Fibroblast of gingiva (primary cell): ENCODE data around the gene VAC14.
"Not testable (repeated sequence)": the region's sequence is repeated elsewhere in the genome, so short reads cannot be mapped to it uniquely, and the experiment has no call there.

ENCODE experiments used
- DNase-seq: peaks from one replicate; pipeline ENCODE4 v3.0.0-alpha.2; 2011; ENCODE audit warnings: low read depth

VAC14 gene

DNA sequence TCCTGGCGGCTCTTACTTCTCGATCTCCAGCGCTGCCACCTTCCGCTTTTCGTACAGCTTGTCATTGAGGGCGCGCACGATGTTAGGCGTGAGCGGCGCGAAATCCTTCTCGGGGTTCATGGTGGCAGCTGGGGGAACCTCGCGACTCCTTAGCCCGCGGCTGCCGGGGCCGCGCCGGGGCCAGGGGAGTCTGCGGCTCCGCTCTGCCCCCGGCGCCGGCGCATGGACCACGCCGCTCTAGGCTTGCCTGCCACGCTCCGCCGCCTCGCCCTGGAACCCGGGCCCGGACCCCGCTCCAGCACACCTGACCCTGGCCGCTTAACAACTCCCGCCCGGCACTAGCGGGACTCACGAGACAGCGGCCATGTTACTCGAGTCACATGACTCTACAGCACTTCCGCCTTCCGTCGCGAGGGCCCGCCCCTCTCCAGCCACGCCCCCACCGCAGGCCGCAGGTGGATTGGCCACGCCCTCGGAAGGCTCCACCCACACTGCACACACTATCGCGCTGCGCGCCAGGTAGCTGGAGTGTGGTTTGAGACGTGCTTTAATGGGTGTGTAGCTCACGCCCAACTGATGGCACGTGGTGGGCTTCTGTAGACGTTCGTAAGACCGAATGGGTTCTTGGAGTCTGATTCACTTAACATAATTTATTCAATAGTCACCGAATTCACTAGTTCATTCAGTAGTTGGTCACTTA lies at the start of gene VAC14:
Gene VAC14 (minus strand): TSS at position 378 of the 700 bp plus-strand sequence. CDS start 258 bp downstream, at position 120.
- peak; percentile 71 for DNase-seq

DNA sequence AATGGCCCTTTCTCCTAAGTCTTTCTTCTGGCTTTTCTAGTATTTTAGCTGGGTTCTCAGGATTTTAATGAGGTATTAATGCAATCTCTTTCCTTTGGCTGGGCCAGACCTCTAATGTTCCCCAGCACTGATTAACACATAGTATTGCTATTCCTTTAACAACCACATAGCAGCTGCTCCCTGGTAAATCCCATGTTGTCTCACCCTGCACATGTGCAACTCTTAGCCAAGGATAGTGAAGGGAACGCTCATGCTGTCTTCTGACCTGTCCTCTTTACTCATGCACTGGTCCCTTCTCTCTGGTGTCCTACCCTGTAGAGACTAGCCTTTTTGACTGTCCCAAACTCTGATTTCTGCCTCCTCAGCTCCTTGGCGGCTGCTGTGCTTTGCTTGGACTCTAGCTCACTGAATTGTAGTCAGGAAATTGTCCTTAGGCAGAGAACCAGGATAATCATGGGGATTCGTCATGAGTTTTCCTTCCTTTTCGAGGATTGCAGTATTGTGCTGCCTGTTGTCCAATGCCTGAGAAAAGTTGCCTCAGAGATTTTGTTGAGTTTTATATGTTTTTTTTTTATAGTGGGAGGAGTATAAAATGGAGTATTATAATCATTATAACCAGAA lies 22.6 kb upstream of the VAC14 start:
- not testable (repeated sequence) for DNase-seq

DNA sequence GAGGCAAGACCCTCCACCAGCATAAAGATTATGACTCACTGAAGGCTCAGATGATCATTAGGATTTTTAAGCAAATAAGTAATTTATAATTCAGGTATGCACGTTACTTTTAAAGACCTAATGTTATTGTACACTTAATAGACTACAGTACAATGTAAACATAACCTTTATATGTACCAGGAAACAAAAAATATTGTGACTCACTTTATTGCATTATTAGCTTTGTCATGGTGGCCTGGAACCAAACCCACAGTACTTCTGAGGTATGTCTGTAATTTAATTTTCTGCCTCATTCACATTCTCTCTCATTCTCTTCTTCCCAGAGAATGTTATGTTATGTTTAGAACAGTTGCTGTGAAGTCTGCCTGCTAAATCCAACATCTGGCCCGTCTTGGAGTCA lies 21.8 kb upstream of the VAC14 start:
- DNase-seq, result not testable (repeated sequence)

DNA sequence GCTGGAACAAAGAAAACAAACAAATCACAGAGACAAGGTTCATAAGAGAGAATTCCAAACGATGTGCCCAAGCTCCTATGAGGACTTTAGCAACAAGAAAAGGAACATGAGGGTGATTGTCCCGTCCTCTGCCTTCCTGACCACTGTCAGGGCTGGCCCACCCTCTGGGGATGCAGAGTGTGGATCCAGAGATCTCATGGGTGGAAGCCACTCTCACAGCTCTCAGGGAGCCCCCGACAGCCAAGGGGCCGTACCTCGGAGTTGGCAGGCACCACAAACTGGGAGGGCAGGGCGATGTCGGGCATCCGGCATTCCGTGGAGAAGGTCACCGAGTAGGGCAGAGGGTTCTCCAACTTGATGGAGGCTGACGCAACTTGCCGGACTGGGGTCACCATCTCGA lies 17.1 kb upstream of the VAC14 start:
- not testable (repeated sequence) for DNase-seq

DNA sequence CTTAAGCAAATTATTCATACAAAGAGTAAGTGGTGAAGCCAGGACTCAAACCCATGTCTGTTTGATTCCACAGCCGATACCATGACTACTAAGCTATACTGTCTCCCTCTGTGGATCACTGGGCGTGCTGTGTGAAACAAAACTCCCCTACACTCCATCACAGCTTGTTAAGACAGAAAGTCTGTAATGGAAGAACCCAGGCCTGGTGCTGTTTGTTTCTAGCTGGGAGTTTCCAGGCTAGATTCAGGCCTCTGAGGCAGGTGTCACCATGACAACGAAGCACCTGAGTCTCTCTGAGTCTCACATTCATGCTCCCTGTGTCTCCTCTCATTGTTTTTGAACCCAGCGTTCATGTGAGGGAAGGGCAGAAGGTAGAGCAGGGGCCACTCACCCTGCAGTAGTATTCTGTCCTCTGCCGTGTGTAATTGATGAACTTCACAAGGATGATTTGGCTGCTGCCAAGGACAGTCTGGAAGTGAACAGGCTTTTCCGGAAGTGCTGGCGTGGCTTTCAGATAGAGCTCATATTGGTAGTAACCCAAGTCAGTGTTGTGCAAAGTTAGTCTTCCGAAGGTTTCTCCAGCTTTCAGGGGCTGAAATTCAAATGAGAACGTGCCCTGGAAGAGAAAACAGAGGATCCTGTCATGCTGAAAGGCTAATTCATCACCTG lies 8.6 kb upstream of the VAC14 start:
- no peak for DNase-seq

DNA sequence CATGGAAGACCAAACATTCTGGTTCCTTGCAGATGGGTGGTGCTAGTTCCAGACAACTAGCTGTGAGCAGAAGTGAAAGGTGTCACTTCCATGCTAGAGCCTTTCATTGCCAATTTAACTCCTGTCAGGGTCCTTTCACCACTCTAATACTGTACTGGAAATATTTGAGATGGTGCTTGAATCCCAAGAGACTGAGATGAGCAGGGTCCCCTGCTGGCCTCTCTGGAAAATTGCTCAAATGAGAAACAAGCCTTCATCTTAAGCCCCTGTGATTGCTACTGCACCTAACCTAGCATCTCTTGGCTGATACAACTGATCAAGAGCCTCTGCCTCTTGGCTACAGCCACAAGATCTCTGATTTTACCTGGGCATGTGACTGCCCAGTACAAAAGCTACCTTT lies 7.4 kb upstream of the VAC14 start:
- no peak for DNase-seq

DNA sequence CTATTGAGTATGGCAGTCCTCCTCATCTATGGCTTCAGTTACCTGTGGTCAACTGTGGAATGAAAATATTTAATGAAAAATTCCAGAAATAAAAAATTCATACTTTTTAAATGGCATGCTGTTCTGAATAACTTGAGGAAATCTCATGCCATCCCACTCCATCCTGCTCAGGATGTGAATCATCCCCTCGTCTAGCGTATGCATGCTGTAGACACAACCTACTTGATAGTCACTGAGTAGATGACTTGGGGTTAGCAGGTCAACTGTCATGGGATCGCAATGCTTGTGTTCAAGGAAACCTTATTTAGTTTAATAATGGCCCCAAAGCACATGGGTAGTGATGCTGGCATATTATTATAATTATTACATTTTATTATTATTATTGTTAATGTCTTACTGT lies 4.8 kb upstream of the VAC14 start:
- DNase-seq, result peak; percentile 36

DNA sequence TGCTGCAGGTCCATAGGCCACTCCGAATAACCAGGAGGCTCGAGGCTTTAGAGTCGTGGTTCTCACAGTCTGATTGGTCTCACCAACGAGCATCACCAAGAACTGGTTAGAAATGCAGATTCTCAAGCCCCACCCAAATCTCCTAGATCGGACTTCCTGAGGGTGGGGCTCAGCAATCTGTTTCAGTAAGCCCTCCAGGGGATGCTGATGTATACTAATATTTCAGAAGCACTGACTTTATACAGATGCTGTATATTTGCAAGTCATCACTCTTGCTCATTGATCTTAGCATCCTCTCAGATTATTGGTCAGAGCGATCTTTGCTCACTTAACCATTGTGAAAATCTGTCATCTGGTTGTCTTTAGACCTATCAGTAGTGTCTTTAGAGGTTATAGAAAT lies 4.4 kb upstream of the VAC14 start:
- no peak for DNase-seq

DNA sequence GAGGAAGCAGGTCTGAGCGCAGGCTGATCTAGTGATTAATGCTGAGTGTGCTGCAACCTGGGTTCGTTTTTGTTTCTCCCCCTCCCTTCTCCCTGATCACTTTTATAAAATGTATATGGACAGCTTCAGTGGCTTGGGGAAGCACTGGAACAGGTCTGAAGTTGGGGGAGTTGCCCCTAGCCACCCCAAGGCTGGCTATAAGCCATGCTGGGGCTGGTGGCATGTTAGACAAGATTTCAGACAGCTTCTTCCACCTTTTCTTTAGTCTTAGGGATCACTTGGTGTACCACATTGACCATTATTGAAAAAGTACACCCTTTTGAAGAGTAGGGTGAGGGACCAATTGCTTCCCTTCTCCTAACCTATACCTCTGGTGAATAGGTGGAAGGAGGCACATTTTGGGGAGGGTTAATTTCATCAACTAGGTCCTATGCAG lies 3.8 kb upstream of the VAC14 start:
- DNase-seq, result no peak

DNA sequence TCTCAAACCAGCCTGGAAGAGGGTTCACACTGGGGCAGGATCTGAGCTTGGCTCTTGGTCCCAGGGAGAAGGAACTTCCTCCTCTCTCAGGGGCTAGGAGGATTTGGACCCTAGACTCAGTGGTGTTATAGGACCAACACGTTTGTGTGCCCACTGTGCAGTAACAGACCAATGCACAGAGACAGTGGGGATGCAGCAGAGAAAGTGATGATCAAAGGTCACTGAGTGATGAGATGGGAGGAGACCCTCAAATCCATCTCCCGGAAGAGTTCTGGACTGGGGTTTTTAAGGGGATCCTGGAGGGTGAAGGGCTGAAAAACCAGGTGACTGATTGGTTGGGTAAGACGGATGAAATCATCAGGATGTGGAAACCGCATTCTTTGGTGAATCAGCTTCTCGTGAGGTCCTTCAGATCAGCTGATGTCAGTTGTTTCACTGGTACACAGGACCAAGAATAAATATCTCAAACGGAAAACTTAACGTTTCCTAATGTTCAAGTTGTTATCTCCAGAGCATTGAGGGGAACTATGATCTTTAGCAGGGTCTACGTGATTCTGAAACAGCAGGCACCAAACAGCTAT lies 3.3 kb upstream of the VAC14 start:
- DNase-seq, result peak; percentile 79

DNA sequence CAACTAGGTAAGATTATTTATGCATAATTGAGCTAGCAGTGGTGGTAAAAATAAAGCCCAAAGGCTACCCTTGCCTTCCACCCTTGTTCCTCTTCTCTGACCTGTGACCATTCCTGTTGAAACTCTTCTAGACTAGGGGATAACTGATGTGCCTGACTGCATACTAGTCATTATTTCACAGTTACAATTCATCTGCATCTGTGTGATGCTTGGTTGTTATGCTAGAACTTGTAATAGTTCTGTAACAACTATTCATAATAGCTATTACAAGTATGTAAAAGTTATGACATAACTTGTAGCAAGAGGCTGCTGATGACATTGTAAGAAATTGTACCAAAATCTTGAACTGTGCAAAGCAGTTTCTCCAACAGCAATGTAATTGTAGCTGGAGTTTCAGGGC lies 2.4 kb upstream of the VAC14 start:
- no peak for DNase-seq

DNA sequence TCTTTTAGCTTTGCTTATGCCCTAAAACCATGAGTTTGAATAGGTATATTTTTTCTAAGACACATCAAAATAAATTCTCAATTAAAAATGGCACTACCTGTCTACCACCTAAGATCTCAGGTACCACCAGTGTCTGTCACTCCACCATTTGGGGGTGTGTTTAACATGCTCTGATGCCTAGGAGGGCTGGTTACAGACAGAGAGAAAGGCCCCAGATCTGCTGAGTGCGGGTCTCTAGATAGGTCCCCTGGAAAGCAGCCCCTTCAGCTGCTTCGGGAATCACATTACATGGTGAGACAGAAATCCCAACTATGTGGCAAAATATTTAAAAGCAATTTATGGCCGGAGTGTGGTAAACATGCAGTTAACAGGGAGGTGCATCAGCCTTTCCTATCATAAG lies 653 bp upstream of the VAC14 start:
- DNase-seq, result no peak

DNA sequence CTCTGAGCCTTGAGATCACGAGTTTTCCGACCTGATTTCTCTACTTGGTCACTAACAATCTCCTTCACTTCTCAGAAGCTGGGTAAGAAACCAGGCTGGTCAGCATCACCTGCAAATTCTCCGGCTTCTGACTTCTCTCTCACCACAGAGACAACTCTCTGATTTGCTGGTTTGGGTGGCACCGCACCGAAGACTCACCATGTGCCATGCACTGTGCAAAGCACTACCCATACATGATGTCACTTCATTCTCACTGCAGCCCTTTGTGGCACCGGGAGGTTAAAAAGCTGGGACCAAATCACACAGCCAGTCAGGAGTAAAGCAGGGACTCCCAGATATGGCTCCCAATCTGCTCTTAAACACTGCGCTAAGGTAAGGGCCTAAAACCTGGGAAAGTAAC lies 647 bp downstream of the VAC14 start:
- DNase-seq, result no peak

DNA sequence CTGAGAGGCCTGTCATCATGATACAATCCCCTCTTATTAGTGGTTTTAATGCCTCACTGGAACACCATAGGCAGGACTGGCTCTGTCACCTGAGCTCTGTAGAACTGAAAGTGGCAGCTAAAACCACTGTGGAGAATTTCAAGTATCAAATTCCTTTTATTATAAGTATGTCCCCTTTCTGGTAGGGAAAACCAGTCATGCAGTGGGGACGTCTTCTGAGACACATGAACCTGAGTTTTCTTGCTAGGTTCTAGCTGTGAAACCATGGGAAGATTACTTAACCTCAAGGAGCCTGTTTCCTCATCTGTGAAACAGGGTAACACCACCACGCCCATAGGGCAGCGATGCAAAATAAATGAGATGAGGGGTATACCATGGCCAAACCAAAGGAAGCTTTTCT lies 4.7 kb downstream of the VAC14 start:
- no peak for DNase-seq

DNA sequence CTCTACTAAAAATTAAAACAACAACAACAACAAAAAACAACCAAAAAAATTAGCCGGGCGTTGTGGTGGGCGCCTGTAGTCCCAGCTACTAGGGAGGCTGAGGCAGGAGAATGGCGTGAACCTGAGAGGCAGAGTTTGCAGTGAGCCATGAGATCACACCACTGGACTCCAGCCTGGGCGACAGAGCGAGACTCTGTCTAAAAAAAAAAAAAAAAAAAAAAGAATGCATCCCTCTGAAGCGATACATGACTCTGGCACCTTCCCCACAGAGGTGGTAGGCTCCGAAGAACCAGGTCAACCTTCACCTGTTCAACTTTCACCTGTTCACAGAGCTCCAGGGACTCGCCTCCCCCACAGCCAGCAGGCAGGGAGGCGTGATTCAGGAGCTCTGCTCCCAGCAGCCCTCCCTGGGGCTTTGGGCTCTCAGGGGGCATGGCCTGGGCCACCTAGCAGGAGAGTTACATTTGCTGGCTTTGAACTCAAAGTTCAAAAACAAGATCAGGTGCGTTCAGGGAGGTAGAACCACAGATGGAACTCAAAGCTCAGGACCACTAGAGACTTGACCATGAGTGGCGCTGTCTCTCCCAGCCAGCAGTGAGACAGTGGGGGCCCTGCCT lies 5.6 kb downstream of the VAC14 start:
- DNase-seq, result no peak

DNA sequence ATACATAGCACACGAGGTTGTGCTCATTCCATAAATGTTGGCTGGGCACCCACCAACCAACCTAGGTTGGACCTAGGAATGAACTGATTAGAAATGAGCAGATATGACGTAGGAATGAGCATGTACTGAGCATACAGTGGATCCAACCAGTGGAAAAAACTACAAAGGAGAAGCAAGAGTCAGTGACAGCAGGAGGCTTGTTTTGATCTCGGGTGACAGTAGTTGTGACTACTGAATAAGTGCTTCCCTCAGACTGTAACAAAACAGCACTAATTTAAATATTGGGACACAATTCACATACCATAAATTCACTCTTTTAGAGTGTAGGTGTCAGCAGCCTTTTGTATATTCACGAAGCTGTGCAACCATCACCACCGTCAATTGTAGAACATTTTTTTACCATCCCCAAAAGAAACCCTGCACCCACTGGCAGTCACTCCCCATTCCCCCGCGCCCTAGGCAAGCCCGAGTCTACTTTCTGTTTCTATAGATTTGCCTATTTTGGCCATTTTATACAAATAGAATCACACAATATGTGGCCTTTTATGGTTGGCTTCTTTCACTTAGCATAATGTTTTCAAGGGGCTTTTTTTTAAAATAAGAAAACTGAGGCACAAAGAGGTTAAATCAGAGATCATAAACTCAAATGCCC lies 7.0 kb downstream of the VAC14 start:
- no peak for DNase-seq

DNA sequence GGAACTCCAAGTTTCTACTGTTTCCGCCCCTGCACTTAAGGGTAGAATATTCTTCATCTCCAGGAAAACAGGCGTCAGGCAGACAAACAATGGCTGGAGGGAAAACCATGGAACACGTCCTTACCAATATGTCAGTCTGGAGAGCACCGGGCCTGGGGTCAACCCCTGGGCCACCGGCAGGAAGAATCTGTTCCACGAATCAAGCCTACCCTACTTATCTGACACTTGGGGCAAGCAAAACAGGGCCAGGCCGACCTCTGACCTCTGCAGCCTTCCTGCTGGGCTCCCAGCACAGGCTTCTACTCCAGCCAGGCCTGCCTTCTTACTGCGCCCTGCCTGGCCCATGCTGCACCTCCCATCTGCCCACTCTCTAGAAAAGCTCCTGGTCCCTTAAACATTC lies 10.1 kb downstream of the VAC14 start:
- DNase-seq, result no peak

DNA sequence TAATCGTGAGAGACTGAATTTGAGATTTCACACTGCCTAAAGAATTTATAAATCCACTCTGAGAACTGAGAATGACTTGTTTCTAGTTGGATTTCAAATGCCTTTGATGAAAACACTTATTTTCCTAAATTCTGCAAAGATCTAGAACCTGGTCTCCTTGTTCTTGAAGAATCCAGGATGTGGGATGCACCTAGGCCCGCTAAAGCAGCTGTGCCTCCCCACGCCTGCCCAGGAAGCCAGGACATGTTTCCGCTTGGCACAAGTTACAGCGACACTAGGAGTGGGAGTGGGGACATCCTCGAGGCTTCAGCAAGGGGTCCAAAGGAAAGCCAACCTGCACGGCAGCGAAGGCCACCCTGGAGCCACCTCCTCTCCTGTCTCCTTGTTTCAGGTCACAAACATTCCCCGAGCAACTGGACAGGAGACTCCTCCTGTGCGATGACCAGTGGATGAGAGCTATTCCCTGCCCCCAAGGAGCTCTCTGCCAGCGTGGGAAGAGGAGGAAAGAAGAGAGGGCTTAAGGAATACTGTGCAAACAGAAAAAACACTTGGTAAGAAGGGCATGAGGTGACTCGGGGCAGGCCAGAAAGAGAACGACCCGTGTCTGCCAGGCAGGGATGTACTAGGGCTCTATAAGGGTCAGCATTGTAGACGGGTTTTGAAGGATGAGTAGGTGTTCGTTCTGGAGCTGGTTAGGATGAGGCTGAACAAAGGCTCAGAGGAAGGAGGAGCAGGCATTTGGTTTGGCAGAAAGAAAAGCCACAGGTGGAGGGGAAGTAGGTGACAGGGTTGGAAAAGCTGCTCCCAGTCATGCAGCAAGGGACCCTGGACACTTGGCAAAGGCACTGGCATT lies 11.1 kb downstream of the VAC14 start:
- no peak for DNase-seq

DNA sequence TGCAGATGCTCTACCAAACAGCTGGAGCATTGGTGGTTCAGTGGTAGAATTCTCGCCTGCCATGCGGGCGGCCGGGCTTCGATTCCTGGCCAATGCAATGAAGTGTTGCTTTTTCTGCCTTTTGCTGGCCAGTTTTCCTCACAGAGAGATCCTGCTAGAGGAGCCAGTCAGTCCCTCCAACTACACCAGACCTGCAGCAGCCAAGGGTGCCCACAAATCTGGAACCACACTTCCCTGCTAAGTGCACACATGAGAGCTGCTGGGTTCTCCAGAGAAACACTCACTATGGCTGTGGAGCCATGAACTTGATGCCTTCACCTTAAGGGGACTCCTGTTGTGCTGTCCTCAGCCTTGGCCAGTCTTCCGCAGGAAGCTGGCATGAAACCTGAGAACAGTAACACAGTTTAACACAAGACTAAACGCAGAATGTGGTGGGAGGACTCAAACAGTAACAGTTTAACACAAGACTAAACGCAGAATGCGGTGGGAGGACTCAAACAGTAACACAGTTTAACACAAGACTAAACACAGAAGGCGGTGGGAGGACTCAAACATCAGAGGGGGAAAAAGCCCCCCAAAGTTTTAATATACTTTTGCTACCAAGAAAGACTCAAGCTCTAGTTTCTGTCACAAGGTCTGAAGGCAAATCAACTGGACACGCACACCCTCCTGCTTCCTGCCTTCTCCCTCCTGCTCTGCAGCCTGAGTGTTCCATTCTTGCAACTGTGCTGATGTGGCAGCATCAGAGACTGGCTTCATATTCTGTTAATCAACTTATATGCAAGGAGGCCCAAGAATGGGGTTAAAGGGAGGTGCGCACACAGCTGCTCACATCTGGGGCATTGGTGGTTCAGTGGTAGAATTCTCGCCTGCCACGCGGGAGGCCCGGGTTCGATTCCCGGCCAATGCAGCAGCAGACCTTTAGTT lies 12.0 kb downstream of the VAC14 start:
- peak; percentile 85 for DNase-seq
